Measurements from ENCODE around the gene GIGYF2. TPM values are rescaled to one million over a fixed set of nuclear protein-coding genes. Genes with fewer than 3 reads are reported as not detected.

GIGYF2 gene
- total and polyA plus RNA-seq, 2 of the 13 experiments (the other 11 are each of a cell fraction or from before 2014, with no cell fraction given): 44.9 to 73.5 TPM

GRCh38 chr2:232681527-232681926 is 15.6 kb upstream of the GIGYF2 start (continued):
- TF ChIP-seq ZNF276 (CRISPR knock-in tag; IDR thresholded peaks at IDR 0.05; ENCODE audit: low read depth) (no peak), ZNF687 (CRISPR knock-in tag; IDR thresholded peaks at IDR 0.05) (0 out of 2 replicates have a peak, but pooled peaks have one; percentile 10), ATF5 (CRISPR knock-in tag; IDR thresholded peaks at IDR 0.05; ENCODE audit: low read depth) (no peak), ATRX (CRISPR knock-in tag; IDR thresholded peaks at IDR 0.05; ENCODE audit: borderline replicate concordance) (no peak), ZNF432 (CRISPR knock-in tag; IDR thresholded peaks at IDR 0.05; ENCODE audit: borderline replicate concordance) (no peak), ZNF780A (CRISPR knock-in tag; IDR thresholded peaks at IDR 0.05) (no peak), ZBTB44 (CRISPR knock-in tag; IDR thresholded peaks at IDR 0.05) (no peak), ARID4A (CRISPR knock-in tag; IDR thresholded peaks at IDR 0.05; ENCODE audit: borderline replicate concordance) (no peak), SKI (IDR thresholded peaks at IDR 0.05; ENCODE audit: partially characterized antibody) (no peak), XRCC5 (optimal IDR thresholded peaks at IDR 0.05; ENCODE audit: low read length) (no peak), DPF2 (CRISPR knock-in tag; IDR thresholded peaks at IDR 0.05; ENCODE audit: borderline replicate concordance, low read depth) (no peak), TEAD2 (CRISPR knock-in tag; IDR thresholded peaks at IDR 0.05) (no peak), SRF (IDR thresholded peaks at IDR 0.05; ENCODE audit: low read depth, low read length) (no peak), ZNF549 (CRISPR knock-in tag; IDR thresholded peaks at IDR 0.05) (no peak), NFE2L2 (IDR thresholded peaks at IDR 0.05; ENCODE audit: low read length) (0 out of 2 replicates have a peak, but pooled peaks have one; percentile 15), ZFAT (CRISPR knock-in tag; conservative IDR thresholded peaks at IDR 0.05) (no peak), HES4 (CRISPR knock-in tag; IDR thresholded peaks at IDR 0.05; ENCODE audit: borderline replicate concordance) (no peak)
